Fibroblast of skin of left biceps (primary cell): ENCODE measurements around the gene SCNN1A.

ENCODE experiments used
- DNase-seq, 2 experiments: peaks; one replicate each; pipeline ENCODE4 v3.0.0-alpha.2; 2013; ENCODE audit warnings: low read depth in 2 of 2

The SCNN1A gene

DNA sequence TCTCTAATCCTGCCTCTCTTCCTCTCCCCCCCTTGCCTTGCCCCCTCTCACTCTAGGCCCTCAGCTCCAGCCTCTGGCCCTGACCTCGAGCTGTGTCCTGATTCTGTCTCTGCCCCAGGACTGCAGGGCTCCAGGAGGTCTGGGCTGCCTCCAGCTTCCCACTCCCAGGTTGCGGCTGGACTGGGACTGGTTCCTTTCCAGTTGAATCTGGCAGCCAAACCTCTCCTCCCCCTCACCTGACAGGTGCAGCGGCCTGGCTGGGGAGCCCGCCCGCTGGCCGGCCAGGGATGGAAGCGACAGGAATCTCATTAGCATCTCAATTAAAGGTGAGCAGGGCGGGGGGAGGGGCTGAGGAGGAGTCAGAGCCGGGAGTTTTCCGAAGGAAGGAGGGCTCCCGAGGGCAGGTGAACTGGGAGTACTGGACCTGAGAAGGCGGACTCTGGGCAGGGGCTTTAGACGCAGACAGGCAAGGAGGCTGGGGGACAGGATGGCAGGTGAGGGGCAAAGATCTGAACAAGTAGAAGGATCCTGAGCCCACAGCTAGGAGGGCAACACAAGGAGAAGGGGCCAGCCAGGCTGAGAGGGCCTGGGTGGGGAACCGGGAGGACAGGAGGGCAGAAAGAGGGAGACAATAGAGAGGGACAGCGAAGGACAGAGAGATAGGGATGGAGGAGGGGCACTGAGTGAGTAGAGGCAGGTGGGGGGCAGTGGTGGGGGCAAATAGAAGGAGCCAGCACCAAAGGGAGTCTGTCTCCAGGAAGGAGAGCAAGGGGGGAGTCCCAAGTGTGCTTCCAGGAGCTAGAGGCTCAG lies at the start of gene SCNN1A:
SCNN1A (minus strand) TSS at position 295 of the 810 bp plus-strand sequence. CDS start 780 bp downstream, outside the sequence.
- no peak for DNase-seq

DNA sequence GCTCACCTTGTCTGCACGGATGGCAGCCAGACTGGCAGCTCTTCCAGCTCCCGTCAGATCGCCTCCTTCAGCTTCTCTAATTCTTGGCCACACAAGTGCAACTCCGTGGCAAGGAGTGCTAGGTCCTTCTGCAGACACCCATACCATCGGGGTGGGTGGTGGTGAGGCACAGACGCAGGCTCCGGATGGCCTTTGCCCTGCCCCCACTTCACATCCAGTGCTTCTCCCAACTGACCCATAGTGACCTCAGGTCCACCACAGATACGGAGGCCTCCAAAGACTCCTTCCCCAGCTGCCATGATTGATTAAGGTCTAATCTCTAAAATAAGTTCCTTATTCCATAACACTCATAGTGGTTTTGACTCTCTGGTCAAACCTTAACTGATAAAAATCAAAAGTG lies 49.5 kb upstream of the SCNN1A start:
- no peak for DNase-seq

DNA sequence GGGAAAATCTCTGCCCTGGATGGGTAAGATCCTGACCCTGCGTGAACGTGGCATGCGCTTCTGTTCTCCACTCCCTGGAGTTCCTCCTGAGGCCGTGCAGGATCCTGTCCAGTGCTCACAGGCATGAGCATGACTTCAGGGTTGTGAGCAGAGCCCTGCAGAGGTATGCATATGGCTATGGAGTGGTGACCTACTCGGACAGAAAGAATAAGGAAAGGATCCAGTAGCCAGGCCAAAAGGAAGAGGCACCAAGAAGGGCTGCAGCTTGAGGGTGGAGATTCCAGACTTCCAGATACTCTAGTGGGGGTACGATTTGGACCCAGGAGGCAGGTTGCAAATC lies 48.6 kb upstream of the SCNN1A start:
- DNase-seq: no peak

DNA sequence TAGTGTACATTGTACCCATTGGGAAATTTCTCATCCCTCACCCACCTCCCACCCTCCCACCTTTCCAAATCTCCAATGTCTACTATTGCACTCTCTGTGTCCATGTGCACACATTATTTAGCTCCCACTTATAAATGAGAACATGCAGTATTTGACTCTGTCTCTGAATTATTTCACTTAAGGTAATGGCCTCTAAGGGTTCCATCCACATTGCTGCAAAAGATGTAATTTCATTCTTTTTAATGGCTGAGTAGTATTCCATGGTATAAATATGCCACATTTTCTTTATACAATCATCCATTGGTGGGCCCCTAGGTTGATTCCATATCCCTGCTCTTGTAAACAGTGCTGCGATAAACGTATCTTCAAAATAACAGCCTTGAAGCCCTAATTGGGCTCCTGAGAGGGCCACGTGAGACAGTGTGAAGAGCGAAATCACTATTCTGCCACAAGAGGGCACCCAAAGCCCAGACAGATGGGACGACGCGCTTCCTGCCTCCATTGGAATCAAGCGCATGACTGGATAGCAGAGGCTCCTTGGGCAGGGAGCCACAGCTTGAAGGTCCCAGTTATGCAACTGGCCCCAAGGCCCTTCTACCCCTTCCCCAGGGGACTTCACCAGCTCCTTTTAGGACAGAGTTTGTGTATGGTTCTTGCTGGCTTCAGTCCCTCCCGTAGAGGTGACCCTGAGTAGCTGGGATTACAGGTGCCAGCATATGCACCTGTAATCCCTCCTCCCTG lies 48.1 kb upstream of the SCNN1A start:
- peak; percentile 71 to 77 for DNase-seq

DNA sequence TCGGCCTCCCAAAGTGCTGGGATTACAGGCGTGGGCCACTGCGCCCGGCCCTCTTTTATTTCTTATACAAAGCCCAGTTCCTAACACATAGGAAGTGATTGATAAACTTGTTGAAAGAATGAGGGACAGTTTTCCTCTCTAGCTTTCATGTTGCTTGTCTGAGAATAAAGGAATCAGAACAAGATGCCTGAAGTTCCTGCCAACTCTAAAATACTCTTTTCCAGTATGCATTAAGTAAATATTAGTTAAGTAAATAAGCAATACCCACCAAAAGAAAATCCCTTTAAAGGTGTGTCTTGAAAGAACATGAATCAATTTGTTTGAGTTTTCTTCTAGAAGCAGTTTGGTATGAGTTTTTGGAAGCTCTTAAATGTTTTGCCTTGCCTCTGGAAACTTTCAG lies 45.0 kb upstream of the SCNN1A start:
- DNase-seq: no peak

DNA sequence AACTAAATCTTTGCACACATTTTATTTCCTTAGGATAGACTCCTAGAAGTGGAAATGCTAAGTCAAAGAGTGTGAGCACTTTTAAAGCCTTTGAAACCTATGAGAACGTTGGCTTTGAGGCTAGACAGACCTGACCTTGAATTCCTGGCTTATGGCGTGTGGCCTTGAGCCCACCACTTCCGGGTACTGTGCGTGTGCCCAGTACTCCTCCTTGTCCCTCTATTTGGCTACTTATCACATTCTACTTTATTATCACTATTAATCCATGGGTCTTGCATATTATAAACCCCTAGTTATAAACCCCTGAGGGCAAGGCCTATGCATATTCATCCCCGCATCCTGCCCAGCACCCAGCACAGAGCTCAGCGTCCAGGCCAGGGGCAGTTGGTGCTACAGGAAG lies 43.4 kb upstream of the SCNN1A start:
- DNase-seq: no peak

DNA sequence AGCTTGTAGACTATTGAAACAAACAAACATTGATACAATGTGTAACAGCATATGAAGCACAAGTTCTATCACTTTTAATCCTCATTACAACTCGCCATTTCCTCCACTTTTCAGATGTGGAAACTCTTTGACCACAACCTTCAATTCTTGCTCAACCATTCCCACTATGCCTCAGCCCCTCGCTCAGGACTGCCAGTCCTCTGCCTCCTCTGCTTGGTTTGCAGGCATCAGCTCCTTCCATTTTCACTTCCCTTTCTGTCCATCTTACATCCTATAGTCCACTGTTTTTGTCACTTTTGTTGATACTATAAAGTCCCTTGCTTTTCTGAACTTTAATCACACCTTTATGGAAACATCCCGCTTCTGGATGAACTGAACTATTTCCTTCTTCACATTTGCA lies 41.2 kb upstream of the SCNN1A start:
- no peak for DNase-seq

DNA sequence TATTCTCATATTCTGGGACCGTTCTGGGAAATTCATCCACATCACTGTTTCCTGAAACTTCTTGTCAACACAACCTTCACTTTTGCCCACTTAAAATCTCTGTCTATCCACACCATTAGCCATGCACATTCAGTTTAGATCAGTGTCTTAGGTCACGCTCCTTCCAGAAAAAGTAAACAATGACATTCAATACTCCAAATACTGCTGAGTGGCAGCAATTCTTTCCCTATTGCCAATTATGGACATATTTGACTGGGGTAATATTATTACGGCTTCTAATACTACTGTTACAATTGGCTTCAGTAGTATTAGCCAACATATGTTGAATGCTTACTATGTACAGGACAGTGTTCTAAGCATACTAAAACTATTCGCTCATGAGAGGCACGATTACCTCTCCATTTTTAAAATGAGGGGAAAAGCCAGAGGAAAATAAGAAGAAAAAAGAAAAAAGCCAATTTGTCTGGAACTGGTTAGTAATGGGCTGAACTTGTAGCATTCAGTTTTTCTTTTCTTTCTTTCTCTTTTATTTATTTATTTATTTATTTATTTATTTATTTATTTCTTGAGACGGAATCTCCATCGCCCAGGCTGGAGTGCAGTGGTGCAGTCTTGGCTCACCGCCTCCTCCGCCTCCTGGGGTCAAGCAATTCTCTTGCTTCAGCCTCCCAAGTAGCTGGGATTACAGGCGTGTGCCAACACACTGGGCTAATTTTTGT lies 32.0 kb upstream of the SCNN1A start:
- no peak for DNase-seq

DNA sequence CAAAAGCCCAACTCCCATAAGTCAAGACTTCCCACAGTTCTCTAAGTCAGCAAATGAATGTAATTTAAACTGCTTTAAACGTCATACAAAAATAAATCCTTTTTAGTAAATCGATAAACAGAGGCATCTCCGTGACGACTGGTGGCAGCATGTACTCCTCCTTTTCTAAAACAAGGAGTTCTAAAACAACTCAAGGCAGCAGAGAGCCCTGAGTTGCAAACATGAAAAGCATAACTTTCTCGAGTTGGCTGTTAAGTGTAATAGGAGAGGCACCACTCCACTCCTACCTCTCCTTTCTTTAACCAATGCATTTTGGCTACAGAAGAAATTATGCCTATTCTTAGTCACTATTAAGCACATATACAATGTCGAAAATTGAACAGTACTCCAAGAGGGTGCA lies 30.6 kb upstream of the SCNN1A start:
- no peak for DNase-seq

DNA sequence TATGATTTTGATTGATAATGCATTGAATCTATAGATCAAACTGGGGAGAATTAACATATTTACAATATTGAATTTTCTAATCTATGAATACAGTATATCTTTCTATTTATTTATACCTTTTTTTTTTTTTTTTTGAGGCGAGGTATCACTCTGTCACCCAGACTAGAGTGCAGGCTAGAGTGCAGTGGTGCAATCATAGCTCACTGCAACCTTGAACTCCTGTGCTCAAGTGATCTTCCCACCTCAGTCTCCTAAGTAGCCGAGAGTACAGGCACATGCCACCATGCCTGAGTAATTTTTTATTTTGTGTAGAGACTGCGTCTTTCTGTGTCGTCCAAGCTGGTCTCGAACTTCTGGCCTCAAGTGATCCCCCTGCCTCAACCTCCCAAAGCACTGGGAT lies 29.0 kb upstream of the SCNN1A start:
- DNase-seq: no peak

DNA sequence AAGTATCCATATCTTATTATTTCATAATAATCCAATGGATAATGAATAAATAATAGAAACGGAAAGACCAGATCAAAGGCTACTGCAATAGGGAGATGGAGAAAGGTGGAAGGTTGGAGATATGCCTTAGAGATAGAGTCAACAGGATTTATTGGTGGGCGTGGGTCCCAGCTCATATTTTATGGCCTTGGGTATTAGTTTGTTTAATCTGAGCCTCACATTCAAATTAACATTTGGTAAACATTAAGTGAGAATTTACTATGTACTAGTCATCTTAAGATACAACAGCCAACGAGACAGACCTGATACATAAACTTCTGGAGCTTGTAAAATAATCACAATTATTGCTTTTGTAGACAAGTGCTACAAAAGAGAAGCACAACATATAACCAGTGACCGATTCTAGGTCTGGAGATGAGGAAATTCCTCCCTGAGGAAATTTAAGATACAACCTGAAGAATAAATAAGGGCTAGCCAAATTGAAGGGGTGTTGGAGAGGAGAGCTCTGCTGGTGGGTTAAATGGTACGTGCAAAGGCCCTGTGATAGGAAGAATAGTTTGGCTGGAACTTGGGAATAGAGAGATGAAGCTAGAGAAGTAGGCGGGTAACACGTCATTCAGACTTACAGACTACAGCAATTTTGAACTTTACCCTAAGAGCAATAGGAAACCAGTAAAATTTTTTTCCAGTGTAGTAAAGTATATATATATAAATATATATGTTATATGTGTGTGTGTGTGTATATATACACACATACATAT lies 24.7 kb upstream of the SCNN1A start:
- DNase-seq: no peak

DNA sequence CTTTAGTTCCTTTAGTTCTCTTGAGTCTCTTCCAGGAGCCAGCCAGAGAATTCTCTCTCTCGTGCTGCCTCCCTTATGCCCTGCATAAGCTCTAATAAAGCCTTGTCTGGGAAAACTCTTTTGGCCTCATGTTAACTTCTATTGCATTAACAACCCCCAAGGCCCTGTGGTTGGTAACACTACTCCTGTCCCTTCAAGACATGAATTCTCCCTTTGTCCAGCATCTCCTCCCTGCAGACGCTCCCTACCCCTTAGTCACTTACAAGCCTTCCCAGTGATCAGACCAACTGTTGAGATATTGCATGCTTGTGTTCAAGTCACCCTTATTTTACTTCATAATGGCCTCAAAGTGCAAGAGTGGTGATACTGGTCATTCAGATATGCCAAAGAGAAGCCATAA lies 20.7 kb upstream of the SCNN1A start:
- DNase-seq: no peak

DNA sequence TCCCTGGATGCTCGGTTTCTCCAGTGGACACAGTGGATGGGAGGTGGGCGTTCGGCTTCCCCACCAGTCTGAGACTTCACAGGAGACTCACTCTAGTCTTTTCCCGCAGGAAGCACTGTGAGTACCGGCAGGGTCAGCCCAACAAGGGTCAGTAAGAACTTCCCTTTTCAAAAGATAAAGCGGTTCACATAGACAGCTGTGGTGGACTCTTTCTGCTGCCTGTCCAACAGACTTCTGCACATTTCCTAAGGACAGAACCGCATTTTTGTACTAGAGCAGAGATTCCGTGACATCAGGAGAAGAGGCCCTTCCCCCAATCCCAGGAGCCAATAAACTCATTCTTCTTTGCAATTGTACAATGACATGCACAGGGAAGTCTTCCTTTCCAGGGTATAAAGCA lies 19.0 kb upstream of the SCNN1A start:
- no peak for DNase-seq

DNA sequence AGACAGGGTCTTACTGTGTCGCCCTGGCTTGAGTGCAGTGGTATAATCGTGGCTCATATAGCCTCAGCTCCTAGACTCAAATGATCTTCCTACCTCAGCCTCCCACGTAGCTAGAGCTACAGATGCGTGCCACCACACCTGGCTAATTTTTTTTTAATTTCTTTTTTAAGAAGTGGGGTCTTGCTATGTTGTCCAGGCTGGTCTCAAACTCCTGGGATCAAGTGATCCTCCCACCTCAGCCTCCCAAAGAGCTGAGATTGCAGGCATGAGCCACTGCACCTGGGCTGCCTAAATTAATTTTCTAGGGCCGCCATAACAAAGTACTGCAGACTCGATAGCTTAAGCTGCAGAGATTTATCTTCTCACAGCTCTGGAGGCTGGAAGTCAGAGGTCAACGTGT lies 17.7 kb upstream of the SCNN1A start:
- no peak for DNase-seq

DNA sequence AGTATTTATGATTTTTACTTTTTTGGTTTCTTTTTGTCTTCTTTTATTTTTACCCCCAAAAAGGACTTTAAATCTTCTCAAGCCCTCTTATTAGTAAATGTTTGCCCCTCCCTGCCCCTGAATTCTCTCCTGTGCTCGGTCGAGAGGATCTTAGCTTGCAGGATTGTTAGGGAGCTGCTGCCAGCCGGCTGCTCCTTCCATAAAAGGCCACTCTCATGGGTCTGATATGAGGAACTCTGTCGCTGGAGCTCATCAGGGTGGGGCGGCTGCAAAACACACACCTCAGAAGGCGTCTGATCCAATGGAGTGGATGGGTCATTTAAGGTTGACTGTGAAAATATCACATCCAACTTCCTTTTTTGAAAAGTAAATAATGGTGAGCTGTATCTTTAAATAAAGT lies 17.1 kb upstream of the SCNN1A start:
- DNase-seq: no peak

DNA sequence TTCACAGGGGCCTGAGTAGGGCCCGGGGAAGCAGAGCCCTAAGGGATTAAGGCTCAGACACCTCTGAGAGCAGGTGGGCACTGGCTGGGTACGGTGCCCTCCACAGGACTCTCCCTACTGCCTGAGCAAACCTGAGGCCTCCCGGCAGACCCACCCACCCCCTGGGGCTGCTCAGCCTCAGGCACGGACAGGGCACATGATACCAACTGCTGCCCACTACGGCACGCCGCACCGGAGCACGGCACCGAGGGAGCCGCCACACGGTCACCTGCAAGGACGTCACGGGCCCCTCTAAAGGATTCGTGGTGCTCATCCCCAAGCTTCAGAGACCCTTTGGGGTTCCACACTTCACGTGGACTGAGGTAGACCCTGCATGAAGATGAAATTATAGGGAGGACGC lies 15.7 kb upstream of the SCNN1A start:
- DNase-seq: no peak

DNA sequence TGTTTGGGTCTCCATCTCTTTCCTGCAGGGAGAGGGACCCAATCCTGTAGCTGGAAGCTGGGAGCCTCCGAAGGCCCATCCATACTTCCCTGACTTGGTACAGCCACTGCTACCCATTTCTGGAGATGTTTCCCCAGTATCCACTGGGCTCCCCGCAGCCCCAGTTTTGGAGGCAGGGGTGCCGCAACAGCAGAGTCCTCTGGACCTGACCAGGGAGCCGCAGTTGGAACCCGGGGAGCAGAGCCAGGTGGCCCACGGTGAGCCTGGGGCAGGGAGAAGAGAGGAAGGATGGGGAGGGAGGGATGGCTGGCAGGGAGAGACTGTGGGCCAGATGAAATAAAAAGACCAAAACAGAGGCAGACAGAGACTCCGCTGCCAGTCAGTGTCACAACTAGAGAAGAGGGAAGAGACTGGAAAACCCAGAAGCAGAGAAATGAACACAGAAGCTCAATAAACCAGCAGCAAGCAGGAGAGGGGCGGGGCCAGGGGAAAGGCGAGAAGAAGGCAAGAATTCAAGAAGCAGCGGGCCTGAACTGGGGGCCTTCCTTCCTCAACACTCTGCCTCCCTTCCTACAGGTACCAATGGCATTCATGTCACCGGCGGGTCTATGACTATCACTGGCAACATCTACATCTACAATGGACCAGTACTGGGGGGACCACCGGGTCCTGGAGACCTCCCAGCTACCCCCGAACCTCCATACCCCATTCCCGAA lies 14.9 kb upstream of the SCNN1A start:
- no peak for DNase-seq

DNA sequence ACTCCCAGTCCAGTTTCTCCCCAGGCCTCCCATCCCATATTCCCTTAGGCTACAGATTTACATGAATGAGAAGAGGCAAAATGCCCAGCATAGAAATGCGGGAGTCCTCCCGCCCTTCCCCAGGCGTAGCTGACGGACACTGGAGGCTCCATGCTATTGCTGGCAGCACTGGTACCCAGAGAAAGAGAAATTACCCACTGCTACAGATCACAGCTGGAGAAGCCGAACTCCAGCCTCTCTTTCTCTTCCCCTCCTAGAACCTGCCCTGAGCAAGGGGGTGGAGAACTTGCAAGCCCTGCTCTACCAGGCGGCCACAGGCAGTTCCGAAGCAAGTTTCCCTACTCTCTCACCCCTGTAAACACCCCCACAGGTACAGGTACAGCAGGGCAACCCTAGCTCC lies 12.2 kb upstream of the SCNN1A start:
- no peak for DNase-seq

DNA sequence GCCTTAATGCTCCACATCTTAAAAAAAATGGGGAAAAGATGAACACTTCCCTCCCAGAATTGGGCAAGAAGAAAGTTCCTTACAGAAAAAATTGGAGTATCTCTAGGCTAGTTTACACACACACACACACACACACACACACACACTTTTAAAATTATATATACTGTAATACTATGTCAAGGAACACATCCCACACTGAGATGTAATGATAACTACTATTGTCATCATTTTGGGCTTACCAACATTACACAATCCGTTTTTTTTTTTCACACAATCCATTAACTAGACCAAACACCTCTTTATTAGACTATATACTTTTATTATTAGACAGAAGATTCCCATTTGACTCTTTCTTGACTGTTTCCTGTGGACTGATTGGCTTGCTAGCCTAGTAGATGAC lies 11.1 kb upstream of the SCNN1A start:
- no peak for DNase-seq

DNA sequence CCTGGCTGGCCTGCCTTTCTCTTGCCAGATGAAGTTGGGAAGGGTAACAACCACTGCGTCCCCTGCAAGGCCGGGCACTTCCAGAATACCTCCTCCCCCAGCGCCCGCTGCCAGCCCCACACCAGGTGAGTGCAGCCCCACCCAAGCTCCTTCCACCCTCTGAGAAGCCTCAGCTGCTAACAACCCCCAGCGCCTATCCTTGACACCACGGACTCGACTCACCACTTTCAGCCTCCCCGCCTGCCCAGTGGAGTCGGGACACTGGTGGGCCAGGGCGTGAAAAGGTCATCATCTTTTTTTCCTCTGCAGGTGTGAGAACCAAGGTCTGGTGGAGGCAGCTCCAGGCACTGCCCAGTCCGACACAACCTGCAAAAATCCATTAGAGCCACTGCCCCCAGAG lies 10.7 kb upstream of the SCNN1A start:
- no peak for DNase-seq
